ENCODE data around the gene FTCD.

The FTCD gene

DNA sequence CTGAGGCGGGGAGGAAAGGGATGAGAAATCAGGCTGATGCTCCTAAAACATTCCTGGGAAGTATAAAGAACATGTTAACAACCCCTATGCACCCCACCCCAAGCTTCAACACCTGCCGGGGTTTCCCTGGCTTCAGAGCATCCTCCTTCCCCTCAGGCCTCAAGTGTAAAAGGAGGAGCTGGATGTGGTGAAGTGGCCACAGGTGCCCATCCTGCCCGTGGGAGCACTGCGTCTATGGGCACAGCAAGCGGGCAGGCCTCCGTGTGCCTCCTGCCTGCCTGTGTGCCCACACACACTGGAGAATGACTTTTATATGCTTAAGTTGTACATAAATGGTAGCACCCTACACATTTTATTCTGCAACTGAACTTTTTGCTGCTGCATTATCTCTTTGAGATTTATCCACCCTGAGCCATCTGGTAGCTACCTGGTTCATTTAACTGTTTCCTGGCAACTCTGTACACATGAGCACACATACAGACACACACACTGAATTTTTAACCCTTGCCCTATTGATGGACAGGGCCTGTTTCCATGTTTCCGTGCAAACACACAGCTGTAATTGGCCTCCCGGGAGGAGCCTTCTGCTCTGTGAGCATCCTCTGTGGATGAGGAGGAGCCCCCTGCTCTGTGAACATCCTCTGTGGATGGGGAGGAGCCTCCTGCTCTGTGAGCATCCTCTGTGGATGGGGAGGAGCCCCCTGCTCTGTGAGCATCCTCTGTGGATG, 13.4 kb upstream of the FTCD start:
- no peak for DNase-seq

DNA sequence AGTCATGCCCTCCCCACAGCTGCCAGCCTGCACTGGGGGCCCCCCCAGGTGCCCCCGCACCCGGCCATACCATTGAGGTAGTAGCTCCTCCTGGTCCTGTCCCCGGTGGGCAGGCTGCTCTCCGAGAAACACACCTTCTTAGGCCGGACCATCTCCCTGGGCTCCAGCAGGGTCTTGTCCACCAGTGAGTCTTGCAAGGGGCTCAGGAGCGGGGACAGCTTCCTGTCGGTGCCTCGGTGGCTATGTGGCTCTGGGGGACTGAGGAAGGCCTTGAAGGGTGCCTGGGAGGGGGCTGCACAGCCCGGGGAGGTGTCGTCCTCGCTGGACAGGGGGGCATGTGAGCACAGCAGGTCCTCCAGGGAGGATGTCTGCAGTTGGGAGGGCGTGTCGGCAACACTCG, 12.9 kb upstream of the FTCD start:
- DNase-seq = no peak

DNA sequence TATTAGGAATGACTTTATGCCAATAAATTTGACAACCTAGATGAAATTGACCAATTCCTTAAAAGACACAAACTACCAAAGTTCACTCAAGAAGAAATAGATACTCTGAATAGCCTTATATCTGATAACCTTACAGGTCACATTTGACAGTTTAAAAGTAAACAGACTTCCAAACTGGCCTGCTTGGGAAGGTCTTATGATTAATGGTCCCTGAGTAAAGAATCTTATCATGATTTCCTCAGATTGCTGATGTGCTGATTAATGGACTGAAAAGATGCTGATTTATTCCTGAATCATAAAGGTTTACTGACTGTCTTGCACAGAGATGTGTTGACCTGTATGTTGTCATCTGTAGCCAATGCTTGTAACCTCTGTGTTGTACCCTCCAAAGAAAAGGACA, 9.7 kb upstream of the FTCD start:
- DNase-seq = no peak

DNA sequence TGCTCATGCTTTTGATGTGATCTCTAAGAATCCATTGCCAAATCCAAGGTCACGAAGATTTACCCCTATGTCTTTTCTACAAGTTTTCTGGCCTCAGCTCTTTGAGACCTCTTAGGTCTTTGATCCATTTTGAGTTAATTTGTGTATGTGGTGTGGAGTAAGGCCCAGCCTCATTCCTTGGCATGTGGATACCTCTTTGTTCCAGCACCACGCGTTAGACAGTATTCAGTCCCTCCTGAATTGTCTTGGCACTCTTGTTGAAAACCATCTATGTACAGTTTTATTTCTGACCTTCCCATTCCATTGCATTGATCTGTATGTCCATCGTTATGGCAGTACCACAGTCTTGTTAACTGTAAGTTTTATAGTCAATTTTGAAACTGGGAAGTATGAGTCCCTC, 8.0 kb upstream of the FTCD start:
- no peak for DNase-seq

GRCh38 chr21:46161633-46162592, 6.5 kb upstream of the FTCD start:
- no peak for DNase-seq

DNA sequence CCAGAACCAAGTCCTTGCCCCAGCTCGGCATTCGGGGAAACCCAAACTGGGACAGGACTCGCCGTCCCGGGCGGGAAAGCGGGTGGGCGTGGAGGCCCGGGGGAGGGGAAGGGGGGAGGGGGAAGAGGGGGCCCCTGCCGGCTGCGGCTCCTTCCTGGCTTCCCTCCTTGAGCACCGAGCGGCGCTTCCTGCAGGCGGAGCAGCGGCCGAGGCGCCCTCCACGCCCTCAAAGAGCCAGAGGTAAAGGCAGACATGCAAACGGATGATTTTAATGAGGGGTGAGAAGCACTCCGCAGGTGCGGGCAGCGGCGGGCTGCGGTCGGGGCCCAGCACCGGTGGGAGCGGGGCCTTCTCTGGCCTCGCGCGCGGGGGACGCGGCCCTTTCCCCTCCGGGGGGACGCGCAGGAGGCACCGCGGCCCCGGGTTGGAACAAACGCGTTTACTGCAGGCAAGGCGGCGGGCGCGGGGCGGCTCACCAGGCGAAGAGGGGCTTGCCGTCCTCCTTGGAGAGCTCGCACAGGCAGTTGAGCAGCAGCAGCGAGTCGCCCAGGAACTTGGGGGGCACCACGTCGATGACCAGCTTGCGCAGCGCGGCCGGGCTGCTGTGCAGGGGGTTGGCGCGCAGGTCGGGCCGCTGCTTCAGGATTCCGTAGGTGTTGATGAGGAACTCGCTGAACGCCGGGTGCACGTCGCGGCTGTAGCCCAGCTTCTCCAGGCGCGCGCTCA, 5.7 kb upstream of the FTCD start:
- DNase-seq = no peak

GRCh38 chr21:46160657-46160906, 5.2 kb upstream of the FTCD start:
- DNase-seq = no peak

DNA sequence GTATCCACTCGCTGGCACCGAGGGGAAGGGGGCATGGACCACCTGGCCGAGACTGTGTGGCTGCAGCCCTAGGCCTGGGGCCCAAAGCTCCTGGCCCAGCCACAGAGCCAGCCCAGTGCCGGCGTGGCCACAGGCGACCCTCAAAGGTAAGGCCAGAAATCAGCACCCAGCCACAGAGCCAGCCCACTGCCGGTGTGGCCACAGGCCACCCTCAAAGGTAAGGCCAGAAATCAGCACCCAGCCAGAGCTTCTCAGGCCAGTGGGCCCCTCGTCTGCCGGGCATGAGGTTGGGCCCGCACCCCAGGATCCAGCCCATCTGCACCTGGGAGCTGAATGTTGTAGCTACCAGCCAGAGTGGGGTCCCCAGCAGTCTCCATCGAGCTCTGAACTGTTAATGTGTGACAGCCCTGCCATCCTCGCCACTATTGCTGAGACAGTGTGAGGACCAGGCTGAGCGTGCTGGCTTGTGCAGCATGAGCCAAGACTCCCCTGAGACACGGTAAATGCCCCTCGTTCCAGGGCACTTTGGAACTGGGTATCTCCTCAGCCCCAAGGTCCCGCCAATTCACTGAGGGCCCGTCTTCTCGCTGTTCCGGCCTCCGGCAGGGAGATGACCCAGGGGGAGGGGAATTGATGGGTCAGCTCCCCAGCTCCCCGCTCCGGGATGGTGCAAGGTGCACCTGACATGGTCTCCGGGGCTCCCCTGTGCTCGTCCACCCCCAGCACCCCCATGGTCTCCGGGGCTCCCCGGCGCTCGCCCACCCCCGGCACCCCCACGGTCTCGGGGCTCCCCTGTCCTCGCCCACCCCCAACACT, 4.7 kb upstream of the FTCD start:
- no peak for DNase-seq

DNA sequence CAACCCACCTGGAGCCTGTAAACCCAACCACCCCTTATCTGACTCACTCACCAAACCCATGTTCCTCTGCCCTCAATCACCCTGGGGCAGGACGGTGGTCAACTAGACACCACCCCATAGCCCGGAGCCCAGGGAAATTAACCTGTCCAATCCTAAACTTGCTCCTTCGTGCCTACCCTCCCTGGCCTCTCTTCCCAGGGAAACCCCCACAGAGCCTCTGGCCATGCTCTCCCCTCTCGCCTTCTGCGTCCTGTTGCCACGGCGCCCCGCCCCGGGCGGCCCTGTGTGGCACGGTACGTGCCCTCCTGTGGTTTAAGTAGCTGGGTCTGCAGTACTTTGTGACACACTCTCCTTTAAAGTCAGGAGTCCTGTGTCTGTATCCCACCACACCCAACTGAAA, 4.0 kb upstream of the FTCD start:
- DNase-seq = no peak

GRCh38 chr21:46158666-46159300, 3.4 kb upstream of the FTCD start:
- no peak for DNase-seq

DNA sequence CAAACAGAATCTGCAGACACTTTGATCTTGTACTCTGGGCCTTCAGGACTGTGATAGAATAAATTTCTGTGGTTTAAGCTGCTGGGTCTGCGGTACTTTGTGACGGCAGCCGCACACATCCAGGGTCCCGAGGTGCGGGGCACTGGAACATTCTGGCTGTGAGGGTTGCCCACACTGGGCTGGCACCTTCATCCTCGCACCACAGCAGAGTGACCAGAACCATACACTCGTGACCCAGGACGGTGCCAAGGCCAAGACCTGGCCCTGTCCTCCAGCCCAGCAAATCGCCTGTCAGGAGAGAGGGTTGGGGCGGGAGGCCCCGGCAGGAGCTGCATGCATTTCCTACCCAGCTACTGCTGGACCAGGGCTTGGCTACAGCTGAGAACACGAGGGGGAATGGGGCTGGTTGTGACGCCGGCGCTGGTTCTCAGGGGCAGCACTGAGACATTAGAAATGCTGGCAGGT, 2.6 kb upstream of the FTCD start:
- DNase-seq = no peak

- no peak for DNase-seq
Observed at GRCh38 chr21:46157396-46157986, 2.1 kb upstream of the FTCD start.

DNA sequence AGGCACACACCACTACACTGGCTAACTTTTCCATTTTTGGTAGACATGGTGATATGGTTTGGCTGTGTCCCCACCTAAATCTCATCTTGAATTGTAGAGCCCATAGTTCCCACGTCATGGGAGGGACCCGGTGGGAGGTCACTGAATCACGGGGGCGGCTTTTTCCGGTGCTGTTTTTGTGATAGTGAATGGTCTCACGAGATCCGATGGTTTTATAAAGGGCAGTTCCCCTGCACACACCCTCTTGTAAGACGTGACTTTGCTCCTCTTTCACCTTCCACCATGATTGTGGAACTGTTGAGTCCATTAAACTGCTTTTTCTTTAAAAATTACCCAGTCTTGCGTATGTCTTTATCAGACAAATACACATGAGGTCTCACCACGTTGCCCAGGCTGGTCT, 1.3 kb upstream of the FTCD start:
- no peak for DNase-seq

GRCh38 chr21:46156378-46156645, 933 bp upstream of the FTCD start:
- DNase-seq = no peak

- no peak for DNase-seq
Observed at GRCh38 chr21:46154955-46155513, 345 bp downstream of the FTCD start.

DNA sequence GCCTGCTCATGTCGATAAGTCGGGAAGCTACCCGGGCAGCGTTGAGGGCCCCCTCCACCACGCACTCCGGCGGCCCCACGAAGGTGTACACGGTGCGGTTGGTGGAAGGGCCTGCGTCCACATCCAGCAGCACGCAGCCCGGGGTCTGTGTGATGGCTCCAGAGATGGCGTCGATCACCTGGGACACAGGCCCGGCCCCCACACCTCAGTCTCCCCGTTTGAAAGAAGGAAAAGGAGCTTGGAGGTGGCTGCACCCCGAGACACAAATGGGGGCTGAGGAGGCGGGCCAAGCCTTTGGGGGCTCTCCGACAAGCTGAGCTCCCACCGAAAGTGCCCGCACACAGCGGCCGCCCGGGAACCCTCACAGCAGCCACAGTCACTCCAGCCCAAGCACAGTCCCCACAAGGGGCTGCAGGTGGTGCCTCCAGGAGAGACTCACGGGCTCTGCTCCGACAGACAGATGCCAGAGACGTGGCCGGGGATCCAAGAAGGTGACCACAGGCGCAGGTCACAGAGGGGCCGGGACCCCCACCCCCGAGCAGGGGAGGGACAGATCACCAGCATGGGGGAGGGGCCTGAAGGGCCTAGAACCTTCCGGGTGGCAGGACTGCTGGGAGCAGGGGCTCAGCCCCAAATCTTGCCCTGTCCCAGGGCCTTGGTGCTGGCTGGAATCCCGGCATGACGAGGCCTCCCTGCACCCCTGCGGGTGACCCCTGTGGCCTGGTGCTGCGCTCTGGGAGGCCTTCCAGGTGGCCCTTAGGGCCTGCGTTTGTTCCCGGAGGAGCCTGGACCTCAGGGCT, 1.0 kb downstream of the FTCD start:
- DNase-seq = no peak

DNA sequence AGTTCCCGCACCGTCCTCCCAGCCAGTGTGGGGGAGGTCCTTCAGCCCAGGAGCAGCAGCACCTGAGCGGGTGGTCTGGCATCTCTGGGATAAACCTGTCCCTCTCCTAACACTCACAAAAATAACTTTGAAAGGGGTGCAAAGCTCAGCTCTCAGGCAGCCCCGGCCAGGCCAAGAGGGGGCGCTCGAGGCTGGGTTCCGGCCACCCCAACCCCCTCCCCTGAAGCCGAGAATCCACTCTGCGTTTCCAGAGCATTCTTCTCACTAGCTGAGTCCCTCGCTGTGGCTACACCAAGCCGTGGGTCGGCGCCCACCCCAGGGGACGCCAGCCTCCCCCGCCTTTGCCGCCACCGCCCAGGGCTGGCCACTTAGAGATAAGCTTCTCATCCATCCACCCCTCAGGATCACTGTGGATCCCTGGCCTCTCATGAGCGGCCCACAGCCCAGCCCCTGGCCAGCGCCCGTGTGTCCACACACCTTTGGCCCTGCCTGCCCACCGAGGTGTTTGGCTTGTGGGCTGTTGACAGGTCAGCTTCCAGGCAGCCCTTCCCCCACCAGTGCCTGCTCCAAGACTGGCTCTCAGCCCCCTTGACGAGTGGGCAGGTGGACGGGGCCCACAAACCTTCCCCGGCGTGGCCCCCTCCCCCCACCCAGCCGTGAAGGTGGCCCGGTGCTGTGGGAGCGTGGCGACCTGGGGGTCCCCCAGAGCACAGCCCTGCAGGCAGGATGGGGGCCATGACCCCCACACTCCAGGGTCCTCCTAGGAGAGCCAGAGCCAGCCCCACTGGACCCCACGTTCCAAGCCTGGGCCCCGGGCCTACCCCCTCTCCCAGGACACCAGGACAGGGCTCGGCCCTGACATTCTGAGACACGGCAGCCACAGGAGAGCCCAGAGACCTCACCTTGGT, 1.9 kb downstream of the FTCD start:
- no peak for DNase-seq

- no peak for DNase-seq
Observed at GRCh38 chr21:46152927-46153246, 2.5 kb downstream of the FTCD start.

- DNase-seq = no peak
Observed at GRCh38 chr21:46151989-46152926, 3.1 kb downstream of the FTCD start.

All from CD4-positive, alpha-beta T cell treated with Interferon gamma for 1 hour (primary cell).